WTC11 (cell line): ENCODE data around the gene ANP32E. TPM values are rescaled to one million over a fixed set of nuclear protein-coding genes. Genes with fewer than 3 reads are reported as not detected.

Experiments used
- ATAC-seq: fragments of 200-7000 bp; cut with Tn5 transposase; 2 replicates; pipeline ENCODE4 v1.10.0; 2021; ENCODE audit warnings: mild to moderate bottlenecking, moderate library complexity
- CTCF ChIA-PET: fragments of 300-600 bp; sonication (Branson Sonifier 250); formaldehyde crosslinking; loops from one replicate; lab custom pipeline; 2021; ENCODE audit warnings: antibody characterized with exemption; lab: Charles Lee
- POLR2A ChIA-PET: fragments of 350-600 bp; sonication (Branson Sonifier 250); formaldehyde crosslinking; loops from one replicate; lab custom pipeline; 2021; ENCODE audit warnings: antibody characterized with exemption; lab: Charles Lee
- DNase-seq: peaks from one replicate; pipeline ENCODE4 v3.0.0; 2021; ENCODE audit warnings: low spot score
- H3K27ac Mint-ChIP-seq: 2 replicates; pipeline ENCODE4 v1.8.0; 2021; ENCODE audit warnings: mixed read lengths
- H3K27me3 Mint-ChIP-seq: 2 replicates; pipeline ENCODE4 v1.8.0; 2021; ENCODE audit warnings: low read depth, mild to moderate bottlenecking, moderate library complexity, mixed read lengths
- H3K36me3 Mint-ChIP-seq: 2 replicates; pipeline ENCODE4 v1.8.0; 2021; ENCODE audit warnings: mixed read lengths
- H3K4me1 Mint-ChIP-seq: 2 replicates; pipeline ENCODE4 v1.8.0; 2022; ENCODE audit warnings: mixed read lengths
- H3K4me3 Mint-ChIP-seq: 2 replicates; pipeline ENCODE4 v1.8.0; 2021; ENCODE audit warnings: mild to moderate bottlenecking, moderate library complexity, mixed read lengths
- H3K9me3 Mint-ChIP-seq: 2 replicates; pipeline ENCODE4 v1.8.0; 2021; ENCODE audit warnings: mixed read lengths
- EMX1 ChIP-seq: fragments of 250-450 bp; sonication (Bioruptor Pico); IDR thresholded peaks from 2 replicates; pipeline ENCODE4 v1.8.0; 2021; ENCODE audit warnings: mild to moderate bottlenecking
- FOXK1 ChIP-seq: sonication (generic); formaldehyde crosslinking; IDR thresholded peaks from 2 replicates; pipeline ENCODE4 v1.8.0; 2022; ENCODE audit warnings: mild to moderate bottlenecking, moderate library complexity, missing genetic modification reagents
- IRF2 ChIP-seq: sonication (generic); formaldehyde crosslinking; IDR thresholded peaks from 2 replicates; pipeline ENCODE4 v1.8.0; 2022; ENCODE audit warnings: low read depth, missing genetic modification reagents, borderline replicate concordance
- MXD4 ChIP-seq: fragments of 250-450 bp; sonication (Bioruptor Pico); IDR thresholded peaks from 2 replicates; pipeline ENCODE4 v1.8.0; 2021; ENCODE audit warnings: mild to moderate bottlenecking, moderate library complexity, borderline replicate concordance
- NFATC4 ChIP-seq: fragments of 250-450 bp; sonication (Bioruptor Pico); IDR thresholded peaks from 2 replicates; pipeline ENCODE4 v1.9.0; 2021; ENCODE audit warnings: mild to moderate bottlenecking
- NR1H2 ChIP-seq: sonication (generic); formaldehyde crosslinking; IDR thresholded peaks from 2 replicates; pipeline ENCODE4 v1.9.0; 2021; ENCODE audit warnings: mild to moderate bottlenecking, moderate library complexity, missing genetic modification reagents
- OVOL2 ChIP-seq: fragments of 250-450 bp; sonication (Bioruptor Pico); IDR thresholded peaks from 2 replicates; pipeline ENCODE4 v1.9.0; 2021; ENCODE audit warnings: mild to moderate bottlenecking, borderline replicate concordance
- SOX15 ChIP-seq: fragments of 250-450 bp; sonication (Bioruptor Pico); IDR thresholded peaks from 2 replicates; pipeline ENCODE4 v1.9.0; 2021; ENCODE audit warnings: mild to moderate bottlenecking
- TCF7 ChIP-seq: sonication (generic); formaldehyde crosslinking; IDR thresholded peaks from 2 replicates; pipeline ENCODE4 v1.8.0; 2022; ENCODE audit warnings: mild to moderate bottlenecking, low read depth, missing genetic modification reagents, moderate library complexity
- total RNA-seq: library from RNA; stranded (reverse); gene quantifications from 3 replicates; pipeline ENCODE4 v1.2.3, GENCODE V29; 2021
- TF ChIP-seq, protein P1 (sequence below): fragments of 250-450 bp; sonication (Bioruptor Pico); IDR thresholded peaks from 2 replicates; pipeline ENCODE4 v1.9.0; 2021; ENCODE audit warnings: mild to moderate bottlenecking
- TF ChIP-seq, protein P2 (sequence below): fragments of 250-450 bp; sonication (Bioruptor Pico); IDR thresholded peaks from 2 replicates; pipeline ENCODE4 v1.9.0; 2021; ENCODE audit warnings: mild to moderate bottlenecking, borderline replicate concordance
- TF ChIP-seq, protein P3 (sequence below): fragments of 200-600 bp; IDR thresholded peaks from 2 replicates; pipeline ENCODE4 v1.8.0; 2022; ENCODE audit warnings: antibody characterized with exemption
- TF ChIP-seq, protein P4 (sequence below): sonication (generic); formaldehyde crosslinking; IDR thresholded peaks from 2 replicates; pipeline ENCODE4 v1.8.1; 2023; ENCODE audit warnings: mild to moderate bottlenecking, missing genetic modification reagents
- TF ChIP-seq, protein P5 (sequence below): fragments of 250-450 bp; sonication (Bioruptor Pico); IDR thresholded peaks from 2 replicates; pipeline ENCODE4 v1.9.0; 2021; ENCODE audit warnings: mild to moderate bottlenecking

The ANP32E gene
- total RNA-seq, 1 experiment from 2014 or later: 119 TPM

DNA sequence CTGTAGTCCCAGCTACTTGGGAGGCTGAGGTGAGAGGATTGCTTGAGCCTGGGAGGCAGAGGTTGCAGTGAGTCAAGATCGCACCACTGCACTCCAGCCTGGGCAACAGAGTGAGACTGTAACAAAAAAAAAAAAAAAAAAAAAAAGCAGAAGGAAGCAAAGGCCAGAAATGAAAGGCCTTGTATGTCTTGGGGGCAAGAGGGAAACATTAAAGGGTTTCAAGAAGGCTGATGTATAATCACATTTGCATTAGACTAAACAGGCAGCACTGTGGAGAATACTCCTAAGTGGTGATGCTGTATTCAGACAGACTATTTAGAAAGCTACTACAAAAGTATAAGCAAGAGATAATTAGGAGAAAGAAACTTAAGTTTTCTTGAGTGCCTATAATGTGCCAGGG, 10.4 kb downstream of the ANP32E start (continued):
- TF ChIP-seq, protein P1, sequence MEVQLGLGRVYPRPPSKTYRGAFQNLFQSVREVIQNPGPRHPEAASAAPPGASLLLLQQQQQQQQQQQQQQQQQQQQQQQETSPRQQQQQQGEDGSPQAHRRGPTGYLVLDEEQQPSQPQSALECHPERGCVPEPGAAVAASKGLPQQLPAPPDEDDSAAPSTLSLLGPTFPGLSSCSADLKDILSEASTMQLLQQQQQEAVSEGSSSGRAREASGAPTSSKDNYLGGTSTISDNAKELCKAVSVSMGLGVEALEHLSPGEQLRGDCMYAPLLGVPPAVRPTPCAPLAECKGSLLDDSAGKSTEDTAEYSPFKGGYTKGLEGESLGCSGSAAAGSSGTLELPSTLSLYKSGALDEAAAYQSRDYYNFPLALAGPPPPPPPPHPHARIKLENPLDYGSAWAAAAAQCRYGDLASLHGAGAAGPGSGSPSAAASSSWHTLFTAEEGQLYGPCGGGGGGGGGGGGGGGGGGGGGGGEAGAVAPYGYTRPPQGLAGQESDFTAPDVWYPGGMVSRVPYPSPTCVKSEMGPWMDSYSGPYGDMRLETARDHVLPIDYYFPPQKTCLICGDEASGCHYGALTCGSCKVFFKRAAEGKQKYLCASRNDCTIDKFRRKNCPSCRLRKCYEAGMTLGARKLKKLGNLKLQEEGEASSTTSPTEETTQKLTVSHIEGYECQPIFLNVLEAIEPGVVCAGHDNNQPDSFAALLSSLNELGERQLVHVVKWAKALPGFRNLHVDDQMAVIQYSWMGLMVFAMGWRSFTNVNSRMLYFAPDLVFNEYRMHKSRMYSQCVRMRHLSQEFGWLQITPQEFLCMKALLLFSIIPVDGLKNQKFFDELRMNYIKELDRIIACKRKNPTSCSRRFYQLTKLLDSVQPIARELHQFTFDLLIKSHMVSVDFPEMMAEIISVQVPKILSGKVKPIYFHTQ (CRISPR knock-in tag): no peak
- TF ChIP-seq SOX15 (no peak), FOXK1 (CRISPR knock-in tag) (no peak), NFATC4 (CRISPR knock-in tag) (no peak), TCF7 (CRISPR knock-in tag) (no peak), EMX1 (no peak), IRF2 (CRISPR knock-in tag) (no peak)
- TF ChIP-seq, protein P2, sequence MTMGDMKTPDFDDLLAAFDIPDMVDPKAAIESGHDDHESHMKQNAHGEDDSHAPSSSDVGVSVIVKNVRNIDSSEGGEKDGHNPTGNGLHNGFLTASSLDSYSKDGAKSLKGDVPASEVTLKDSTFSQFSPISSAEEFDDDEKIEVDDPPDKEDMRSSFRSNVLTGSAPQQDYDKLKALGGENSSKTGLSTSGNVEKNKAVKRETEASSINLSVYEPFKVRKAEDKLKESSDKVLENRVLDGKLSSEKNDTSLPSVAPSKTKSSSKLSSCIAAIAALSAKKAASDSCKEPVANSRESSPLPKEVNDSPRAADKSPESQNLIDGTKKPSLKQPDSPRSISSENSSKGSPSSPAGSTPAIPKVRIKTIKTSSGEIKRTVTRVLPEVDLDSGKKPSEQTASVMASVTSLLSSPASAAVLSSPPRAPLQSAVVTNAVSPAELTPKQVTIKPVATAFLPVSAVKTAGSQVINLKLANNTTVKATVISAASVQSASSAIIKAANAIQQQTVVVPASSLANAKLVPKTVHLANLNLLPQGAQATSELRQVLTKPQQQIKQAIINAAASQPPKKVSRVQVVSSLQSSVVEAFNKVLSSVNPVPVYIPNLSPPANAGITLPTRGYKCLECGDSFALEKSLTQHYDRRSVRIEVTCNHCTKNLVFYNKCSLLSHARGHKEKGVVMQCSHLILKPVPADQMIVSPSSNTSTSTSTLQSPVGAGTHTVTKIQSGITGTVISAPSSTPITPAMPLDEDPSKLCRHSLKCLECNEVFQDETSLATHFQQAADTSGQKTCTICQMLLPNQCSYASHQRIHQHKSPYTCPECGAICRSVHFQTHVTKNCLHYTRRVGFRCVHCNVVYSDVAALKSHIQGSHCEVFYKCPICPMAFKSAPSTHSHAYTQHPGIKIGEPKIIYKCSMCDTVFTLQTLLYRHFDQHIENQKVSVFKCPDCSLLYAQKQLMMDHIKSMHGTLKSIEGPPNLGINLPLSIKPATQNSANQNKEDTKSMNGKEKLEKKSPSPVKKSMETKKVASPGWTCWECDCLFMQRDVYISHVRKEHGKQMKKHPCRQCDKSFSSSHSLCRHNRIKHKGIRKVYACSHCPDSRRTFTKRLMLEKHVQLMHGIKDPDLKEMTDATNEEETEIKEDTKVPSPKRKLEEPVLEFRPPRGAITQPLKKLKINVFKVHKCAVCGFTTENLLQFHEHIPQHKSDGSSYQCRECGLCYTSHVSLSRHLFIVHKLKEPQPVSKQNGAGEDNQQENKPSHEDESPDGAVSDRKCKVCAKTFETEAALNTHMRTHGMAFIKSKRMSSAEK (CRISPR knock-in tag): no peak

DNA sequence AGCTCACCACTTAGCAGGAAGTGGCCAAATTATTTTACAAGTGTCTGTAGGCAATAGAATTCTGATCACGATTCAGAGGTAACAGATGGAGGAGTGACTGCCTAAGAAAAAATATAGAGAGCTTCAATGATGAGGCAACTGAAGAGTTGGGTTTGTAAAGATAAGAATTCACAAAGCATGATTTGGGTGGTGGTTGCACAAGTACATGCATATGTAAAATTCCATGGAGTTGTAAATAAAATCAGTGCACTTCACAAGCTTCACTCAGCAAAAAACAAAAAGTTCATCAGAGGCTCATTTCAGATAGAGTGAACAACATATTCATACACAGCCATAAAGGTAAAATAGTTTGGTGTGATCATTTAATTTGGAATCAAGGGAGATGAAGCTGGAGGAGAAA, 10.9 kb downstream of the ANP32E start:
- peaks cover 61% of the 10 kb centered on the region for H3K36me3 Mint-ChIP-seq

DNA sequence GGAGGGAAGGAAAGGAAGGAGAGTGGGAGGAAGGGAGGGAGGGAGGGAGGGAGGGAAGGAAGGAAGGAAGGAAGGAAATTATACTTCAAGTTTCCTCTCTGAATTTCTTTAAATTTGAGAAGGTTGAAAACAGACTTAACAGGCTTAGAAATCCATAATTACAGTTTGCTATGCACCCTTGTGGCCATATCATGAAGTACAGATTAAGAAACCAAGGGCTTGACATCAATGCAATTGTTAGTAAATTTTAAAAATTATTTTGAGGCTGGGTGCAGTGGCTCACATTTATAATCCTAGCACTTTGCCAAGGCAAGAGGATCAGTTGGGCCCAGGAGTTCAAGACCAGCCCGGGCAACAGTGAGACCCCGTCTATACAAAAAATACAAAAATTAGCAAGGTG, 14.4 kb downstream of the ANP32E start:
- Mint-ChIP-seq H3K27me3 (no peaks in the 10 kb centered on the region), H3K4me3 (no peak overlapping the region), H3K4me1 (no peaks in the 10 kb centered on the region), H3K36me3 (peaks cover 47% of the 10 kb centered on the region), H3K27ac (no peak overlapping the region), H3K9me3 (no peaks in the 10 kb centered on the region)
- POLR2A ChIA-PET: interaction anchor here (0.6 kb wide), 1 partner anchor 116 kb away, joined by 4 read pairs; no protein-coding TSS in a partner anchor
- TF ChIP-seq, protein P3, sequence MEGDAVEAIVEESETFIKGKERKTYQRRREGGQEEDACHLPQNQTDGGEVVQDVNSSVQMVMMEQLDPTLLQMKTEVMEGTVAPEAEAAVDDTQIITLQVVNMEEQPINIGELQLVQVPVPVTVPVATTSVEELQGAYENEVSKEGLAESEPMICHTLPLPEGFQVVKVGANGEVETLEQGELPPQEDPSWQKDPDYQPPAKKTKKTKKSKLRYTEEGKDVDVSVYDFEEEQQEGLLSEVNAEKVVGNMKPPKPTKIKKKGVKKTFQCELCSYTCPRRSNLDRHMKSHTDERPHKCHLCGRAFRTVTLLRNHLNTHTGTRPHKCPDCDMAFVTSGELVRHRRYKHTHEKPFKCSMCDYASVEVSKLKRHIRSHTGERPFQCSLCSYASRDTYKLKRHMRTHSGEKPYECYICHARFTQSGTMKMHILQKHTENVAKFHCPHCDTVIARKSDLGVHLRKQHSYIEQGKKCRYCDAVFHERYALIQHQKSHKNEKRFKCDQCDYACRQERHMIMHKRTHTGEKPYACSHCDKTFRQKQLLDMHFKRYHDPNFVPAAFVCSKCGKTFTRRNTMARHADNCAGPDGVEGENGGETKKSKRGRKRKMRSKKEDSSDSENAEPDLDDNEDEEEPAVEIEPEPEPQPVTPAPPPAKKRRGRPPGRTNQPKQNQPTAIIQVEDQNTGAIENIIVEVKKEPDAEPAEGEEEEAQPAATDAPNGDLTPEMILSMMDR: peak; percentile 19; the same call in 1 of the 2 replicates
- TF ChIP-seq, protein P4, sequence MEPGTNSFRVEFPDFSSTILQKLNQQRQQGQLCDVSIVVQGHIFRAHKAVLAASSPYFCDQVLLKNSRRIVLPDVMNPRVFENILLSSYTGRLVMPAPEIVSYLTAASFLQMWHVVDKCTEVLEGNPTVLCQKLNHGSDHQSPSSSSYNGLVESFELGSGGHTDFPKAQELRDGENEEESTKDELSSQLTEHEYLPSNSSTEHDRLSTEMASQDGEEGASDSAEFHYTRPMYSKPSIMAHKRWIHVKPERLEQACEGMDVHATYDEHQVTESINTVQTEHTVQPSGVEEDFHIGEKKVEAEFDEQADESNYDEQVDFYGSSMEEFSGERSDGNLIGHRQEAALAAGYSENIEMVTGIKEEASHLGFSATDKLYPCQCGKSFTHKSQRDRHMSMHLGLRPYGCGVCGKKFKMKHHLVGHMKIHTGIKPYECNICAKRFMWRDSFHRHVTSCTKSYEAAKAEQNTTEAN (CRISPR knock-in tag): no peak
- DNase-seq: no peak
- no peak for ATAC-seq
- CTCF ChIA-PET: no interaction called here

More for the DNA sequence above, 10.9 kb downstream of the ANP32E start:
- no peaks in the 10 kb centered on the region for H3K27me3 Mint-ChIP-seq
- no peak overlapping the region for H3K27ac Mint-ChIP-seq
- no peaks in the 10 kb centered on the region for H3K9me3 Mint-ChIP-seq
- no peak for ATAC-seq
- DNase-seq: no peak
- TF ChIP-seq, protein P5, sequence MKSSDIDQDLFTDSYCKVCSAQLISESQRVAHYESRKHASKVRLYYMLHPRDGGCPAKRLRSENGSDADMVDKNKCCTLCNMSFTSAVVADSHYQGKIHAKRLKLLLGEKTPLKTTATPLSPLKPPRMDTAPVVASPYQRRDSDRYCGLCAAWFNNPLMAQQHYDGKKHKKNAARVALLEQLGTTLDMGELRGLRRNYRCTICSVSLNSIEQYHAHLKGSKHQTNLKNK (CRISPR knock-in tag): no peak
- TF ChIP-seq NR1H2 (CRISPR knock-in tag) (no peak), MXD4 (no peak), OVOL2 (CRISPR knock-in tag) (no peak)
- CTCF ChIA-PET: interaction anchor here (0.8 kb wide), 1 partner anchor 38 kb away, joined by 4 read pairs; no protein-coding TSS in a partner anchor
- no peaks in the 10 kb centered on the region for H3K4me1 Mint-ChIP-seq
- no peak overlapping the region for H3K4me3 Mint-ChIP-seq
- POLR2A ChIA-PET: interaction anchor here (0.6 kb wide), 1 partner anchor 192 kb away, joined by 4 read pairs; no protein-coding TSS in a partner anchor
